ENCODE measurements around the gene DPCD. TPM values are rescaled to one million over a fixed set of nuclear protein-coding genes. Genes with fewer than 3 reads are reported as not detected.

DPCD gene
- total RNA-seq, 4 donors from 2014 or later, result 9.3 to 14.4 (median 11.5) TPM

DNA sequence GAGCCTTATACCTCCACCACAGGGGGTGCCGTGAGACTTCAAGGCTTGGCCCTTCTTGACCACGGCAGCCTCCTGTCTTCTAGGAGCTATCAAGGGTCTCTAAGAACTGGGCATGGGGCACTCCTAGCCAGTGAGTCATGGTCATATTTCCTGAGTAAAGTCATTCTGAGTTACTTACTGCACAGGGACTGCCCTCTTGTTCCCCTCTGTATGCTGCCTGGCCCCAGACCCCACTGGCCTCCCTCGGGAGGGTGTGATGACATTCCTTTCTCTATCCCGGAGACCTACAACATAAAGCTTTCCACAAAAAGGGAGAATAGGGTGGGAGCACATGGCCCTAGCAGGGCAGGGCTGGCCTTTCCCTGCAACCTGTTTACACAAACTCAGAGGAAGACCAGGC is 21.4 kb downstream of the DPCD start:
- TF ChIP-seq EP300 (IDR thresholded peaks at IDR 0.05) (no peak), POLR2A (IDR thresholded peaks at IDR 0.05) (no peak), POLR2AphosphoS5 (IDR thresholded peaks at IDR 0.05) (no peak)
- TF ChIP-seq, protein P1, sequence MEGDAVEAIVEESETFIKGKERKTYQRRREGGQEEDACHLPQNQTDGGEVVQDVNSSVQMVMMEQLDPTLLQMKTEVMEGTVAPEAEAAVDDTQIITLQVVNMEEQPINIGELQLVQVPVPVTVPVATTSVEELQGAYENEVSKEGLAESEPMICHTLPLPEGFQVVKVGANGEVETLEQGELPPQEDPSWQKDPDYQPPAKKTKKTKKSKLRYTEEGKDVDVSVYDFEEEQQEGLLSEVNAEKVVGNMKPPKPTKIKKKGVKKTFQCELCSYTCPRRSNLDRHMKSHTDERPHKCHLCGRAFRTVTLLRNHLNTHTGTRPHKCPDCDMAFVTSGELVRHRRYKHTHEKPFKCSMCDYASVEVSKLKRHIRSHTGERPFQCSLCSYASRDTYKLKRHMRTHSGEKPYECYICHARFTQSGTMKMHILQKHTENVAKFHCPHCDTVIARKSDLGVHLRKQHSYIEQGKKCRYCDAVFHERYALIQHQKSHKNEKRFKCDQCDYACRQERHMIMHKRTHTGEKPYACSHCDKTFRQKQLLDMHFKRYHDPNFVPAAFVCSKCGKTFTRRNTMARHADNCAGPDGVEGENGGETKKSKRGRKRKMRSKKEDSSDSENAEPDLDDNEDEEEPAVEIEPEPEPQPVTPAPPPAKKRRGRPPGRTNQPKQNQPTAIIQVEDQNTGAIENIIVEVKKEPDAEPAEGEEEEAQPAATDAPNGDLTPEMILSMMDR (IDR thresholded peaks at IDR 0.05), result no peak
- Histone ChIP-seq H3K9me3 (no peaks in the 10 kb centered on the region), H3K27me3 (no peaks in the 10 kb centered on the region), H3K27ac (no peak overlapping the region), H3K4me3 (no peak overlapping the region), H3K36me3 (peaks cover 85% of the 10 kb centered on the region), H3K4me1 (no peaks in the 10 kb centered on the region)
- DNase-seq (ENCODE audit: low spot score in 2 of 2), result no peak
- WGBS, result 92% methylated on average over 4 of the region's 4 CpGs

GRCh38 chr10:101611096-101611905 is 23.2 kb downstream of the DPCD start:
- H3K4me1 ChIP-seq, result no peaks in the 10 kb centered on the region
- no peaks in the 10 kb centered on the region for H3K27me3 ChIP-seq
- WGBS, result 61% methylated on average over 15 of the region's 16 CpGs
- no peak overlapping the region for H3K27ac ChIP-seq
- TF ChIP-seq EP300 (IDR thresholded peaks at IDR 0.05) (no peak), POLR2A (IDR thresholded peaks at IDR 0.05) (no peak), POLR2AphosphoS5 (IDR thresholded peaks at IDR 0.05) (no peak)
- TF ChIP-seq, protein P1 (IDR thresholded peaks at IDR 0.05), result no peak
- DNase-seq (ENCODE audit: low spot score in 2 of 2), result no peak
- no peaks in the 10 kb centered on the region for H3K9me3 ChIP-seq
- H3K36me3 ChIP-seq, result peaks cover 71% of the 10 kb centered on the region
- no peak overlapping the region for H3K4me3 ChIP-seq

GRCh38 chr10:101612086-101612485 is 24.0 kb downstream of the DPCD start:
- H3K4me3 ChIP-seq, result no peak overlapping the region
- no peak for DNase-seq (ENCODE audit: low spot score in 2 of 2)
- no peaks in the 10 kb centered on the region for H3K27me3 ChIP-seq
- no peaks in the 10 kb centered on the region for H3K9me3 ChIP-seq
- no peaks in the 10 kb centered on the region for H3K4me1 ChIP-seq
- WGBS, result 89% methylated on average over 6 of the region's 6 CpGs
- no peak for TF ChIP-seq EP300 (IDR thresholded peaks at IDR 0.05)
- no peak for TF ChIP-seq POLR2A (IDR thresholded peaks at IDR 0.05)
- TF ChIP-seq, protein P1 (IDR thresholded peaks at IDR 0.05), result no peak
- TF ChIP-seq POLR2AphosphoS5 (IDR thresholded peaks at IDR 0.05), result no peak
- H3K36me3 ChIP-seq, result peaks cover 72% of the 10 kb centered on the region
- H3K27ac ChIP-seq, result no peak overlapping the region

DNA sequence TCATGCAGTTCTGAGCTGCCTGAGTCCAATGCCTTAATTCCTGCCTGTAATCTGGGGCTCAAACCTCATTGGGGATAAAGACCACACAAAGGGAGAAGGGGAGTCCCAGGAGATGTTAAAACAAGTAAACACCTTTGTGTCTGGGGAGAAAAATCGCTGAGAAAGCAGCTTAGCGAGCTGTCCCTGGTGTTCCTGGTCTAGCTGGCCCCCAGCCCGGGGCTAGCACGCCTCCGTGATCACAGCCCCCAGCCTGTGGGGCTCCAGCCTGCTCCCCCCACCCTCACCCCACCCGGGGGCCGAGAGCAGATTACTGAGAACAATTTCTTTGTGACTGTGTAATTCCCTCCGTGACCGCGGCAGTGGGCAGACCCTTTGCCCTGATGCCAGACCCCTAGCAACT is 24.8 kb downstream of the DPCD start:
- Histone ChIP-seq H3K4me3 (no peak overlapping the region), H3K4me1 (no peaks in the 10 kb centered on the region), H3K27me3 (no peaks in the 10 kb centered on the region), H3K9me3 (no peaks in the 10 kb centered on the region), H3K36me3 (peaks cover 72% of the 10 kb centered on the region), H3K27ac (no peak overlapping the region)
- TF ChIP-seq, protein P1 (IDR thresholded peaks at IDR 0.05), result no peak
- no peak for TF ChIP-seq POLR2AphosphoS5 (IDR thresholded peaks at IDR 0.05)
- no peak for TF ChIP-seq POLR2A (IDR thresholded peaks at IDR 0.05)
- WGBS, result 80% methylated on average over 10 of the region's 10 CpGs
- no peak for DNase-seq (ENCODE audit: low spot score in 2 of 2)

DNA sequence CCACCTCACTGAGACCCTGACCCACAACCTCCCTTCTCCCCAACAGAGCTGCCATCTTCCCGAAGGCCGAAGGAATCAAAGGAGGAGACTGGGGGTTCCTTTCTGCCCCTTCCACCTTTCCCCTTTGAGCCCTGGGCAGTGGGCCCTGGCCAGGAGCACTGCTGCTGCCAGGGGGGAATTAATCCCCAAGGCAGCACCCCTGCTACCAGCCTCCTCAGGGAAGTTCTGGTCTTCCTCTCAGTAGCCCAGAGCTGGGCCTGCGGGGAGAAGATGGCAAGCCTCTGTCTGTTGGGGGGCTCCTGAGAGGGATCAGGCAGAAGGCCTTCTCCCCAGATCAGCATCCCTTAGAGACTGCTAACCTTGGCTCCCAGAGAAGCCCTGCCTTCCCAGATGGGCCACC is 25.5 kb downstream of the DPCD start:
- Histone ChIP-seq H3K27me3 (no peaks in the 10 kb centered on the region), H3K4me1 (no peaks in the 10 kb centered on the region), H3K27ac (no peak overlapping the region), H3K4me3 (no peak overlapping the region), H3K9me3 (no peaks in the 10 kb centered on the region), H3K36me3 (peaks cover 73% of the 10 kb centered on the region)
- TF ChIP-seq POLR2A (IDR thresholded peaks at IDR 0.05), result no peak
- no peak for TF ChIP-seq POLR2AphosphoS5 (IDR thresholded peaks at IDR 0.05)
- TF ChIP-seq, protein P1 (IDR thresholded peaks at IDR 0.05), result no peak
- no peak for TF ChIP-seq EP300 (IDR thresholded peaks at IDR 0.05)
- WGBS, result 100% methylated on average over 2 of the region's 3 CpGs
- DNase-seq (ENCODE audit: low spot score in 2 of 2), result no peak
